C4-2B (cell line): Measurements from ENCODE around the gene FBXW2.

Source experiments
- H3K27ac ChIP-seq: fragments of 450-650 bp; 2 replicates; pipeline ENCODE4 v1.5.1; 2017
- ZFX ChIP-seq: fragments of 450-650 bp; IDR thresholded peaks from 2 replicates; pipeline ENCODE4 v1.6.1; 2017
- TF ChIP-seq, protein P1 (sequence below): fragments of 450-650 bp; conservative IDR thresholded peaks from 2 replicates; pipeline ENCODE4 v1.5.1; 2017; ENCODE audit warnings: mild to moderate bottlenecking

The FBXW2 gene

DNA sequence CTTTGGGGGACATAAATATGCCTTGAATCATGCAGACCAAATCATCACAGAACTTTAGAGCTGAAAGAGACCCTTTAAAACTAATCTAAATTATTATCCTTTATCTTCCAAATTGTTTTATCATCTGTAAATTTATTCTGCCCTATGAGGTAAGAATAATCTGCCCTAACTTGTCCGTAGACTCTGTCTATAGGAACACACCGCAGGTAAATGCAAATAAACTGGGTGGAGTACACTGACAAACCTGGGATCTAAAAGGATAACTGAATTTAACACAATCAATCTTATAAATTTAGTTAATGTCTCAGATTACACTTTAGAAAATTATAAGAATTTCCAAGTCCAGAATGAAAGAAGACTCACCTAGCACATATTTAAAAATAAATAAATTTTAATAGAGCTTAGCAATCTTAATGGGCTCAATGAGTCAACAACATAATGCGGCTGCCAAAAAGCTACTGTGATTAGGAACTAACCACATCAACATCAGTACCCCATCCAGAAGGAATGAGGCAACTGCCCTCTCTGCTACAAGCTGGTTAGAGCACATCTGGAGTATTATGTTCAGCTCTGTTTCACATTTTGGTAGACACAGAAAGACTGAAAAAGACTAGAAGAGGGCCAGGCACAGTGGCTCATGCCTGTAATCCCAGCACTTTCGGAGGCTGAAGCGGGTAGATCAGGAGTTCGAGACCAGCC is 84.5 kb downstream of the FBXW2 start:
- TF ChIP-seq ZFX, result no peak
- TF ChIP-seq, protein P1, sequence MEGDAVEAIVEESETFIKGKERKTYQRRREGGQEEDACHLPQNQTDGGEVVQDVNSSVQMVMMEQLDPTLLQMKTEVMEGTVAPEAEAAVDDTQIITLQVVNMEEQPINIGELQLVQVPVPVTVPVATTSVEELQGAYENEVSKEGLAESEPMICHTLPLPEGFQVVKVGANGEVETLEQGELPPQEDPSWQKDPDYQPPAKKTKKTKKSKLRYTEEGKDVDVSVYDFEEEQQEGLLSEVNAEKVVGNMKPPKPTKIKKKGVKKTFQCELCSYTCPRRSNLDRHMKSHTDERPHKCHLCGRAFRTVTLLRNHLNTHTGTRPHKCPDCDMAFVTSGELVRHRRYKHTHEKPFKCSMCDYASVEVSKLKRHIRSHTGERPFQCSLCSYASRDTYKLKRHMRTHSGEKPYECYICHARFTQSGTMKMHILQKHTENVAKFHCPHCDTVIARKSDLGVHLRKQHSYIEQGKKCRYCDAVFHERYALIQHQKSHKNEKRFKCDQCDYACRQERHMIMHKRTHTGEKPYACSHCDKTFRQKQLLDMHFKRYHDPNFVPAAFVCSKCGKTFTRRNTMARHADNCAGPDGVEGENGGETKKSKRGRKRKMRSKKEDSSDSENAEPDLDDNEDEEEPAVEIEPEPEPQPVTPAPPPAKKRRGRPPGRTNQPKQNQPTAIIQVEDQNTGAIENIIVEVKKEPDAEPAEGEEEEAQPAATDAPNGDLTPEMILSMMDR, result no peak

DNA sequence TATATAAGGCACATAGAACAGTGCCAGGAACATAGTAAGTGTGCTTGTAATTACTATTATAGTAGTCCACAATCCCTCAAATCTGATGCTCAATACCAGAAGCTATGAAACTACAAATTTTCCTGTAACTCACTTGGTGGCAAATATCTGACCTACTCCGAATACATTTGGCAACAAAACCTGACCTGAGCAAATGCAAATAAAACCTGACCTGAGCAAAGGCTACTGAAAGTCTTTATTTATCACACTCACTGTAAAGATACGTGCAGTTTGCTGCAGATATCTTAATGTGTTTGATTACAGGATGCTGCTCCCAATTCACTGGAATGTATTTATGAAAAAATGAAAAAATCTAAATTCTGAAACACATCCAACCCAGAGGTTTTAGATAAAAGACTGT is 86.0 kb downstream of the FBXW2 start:
- H3K27ac ChIP-seq, result no peak overlapping the region

More for the DNA sequence above, 84.5 kb downstream of the FBXW2 start:
- no peak overlapping the region for H3K27ac ChIP-seq

More for the DNA sequence above, 86.0 kb downstream of the FBXW2 start:
- no peak for TF ChIP-seq ZFX
- TF ChIP-seq, protein P1, result no peak
